PFSK-1 (cell line): ENCODE results near the gene PSMC4.

ENCODE experiments used
- POLR2AphosphoS5 ChIP-seq: IDR thresholded peaks from 2 replicates; pipeline ENCODE4 v1.6.1; 2012; ENCODE audit warnings: low read depth, mild to moderate bottlenecking, control low read depth, low read length, moderate library complexity
- REST ChIP-seq, 2 experiments: IDR thresholded peaks; 2 replicates each; pipeline versions ENCODE4 v1.6.1 to v1.8.0; 2011 to 2012; ENCODE audit warnings: low read depth in 2 of 2, low read length in 2 of 2, control low read depth in 1 of 2, inconsistent platforms in 1 of 2, mild to moderate bottlenecking in 1 of 2, moderate library complexity in 1 of 2; ENCODE audit not compliant: insufficient read depth in 1 of 2
- SIN3A ChIP-seq: IDR thresholded peaks from 2 replicates; pipeline ENCODE4 v1.6.1; 2012; ENCODE audit warnings: mild to moderate bottlenecking, low read length, moderate library complexity, borderline replicate concordance; ENCODE audit not compliant: insufficient read depth

GRCh38 chr19:39983695-39984300, 12.8 kb downstream of the PSMC4 start:
- TF ChIP-seq REST (IDR thresholded peaks at IDR 0.05; ENCODE audit: insufficient read depth in 1 of 2, low read depth in 2 of 2, low read length in 2 of 2) = no peak
- no peak for TF ChIP-seq SIN3A
- no peak for TF ChIP-seq POLR2AphosphoS5
